Measurements from ENCODE around the gene SLC25A5.
"Not testable (repeated sequence)": the region's sequence is repeated elsewhere in the genome, so short reads cannot be mapped to it uniquely, and the experiment has no call there.

SLC25A5 gene

DNA sequence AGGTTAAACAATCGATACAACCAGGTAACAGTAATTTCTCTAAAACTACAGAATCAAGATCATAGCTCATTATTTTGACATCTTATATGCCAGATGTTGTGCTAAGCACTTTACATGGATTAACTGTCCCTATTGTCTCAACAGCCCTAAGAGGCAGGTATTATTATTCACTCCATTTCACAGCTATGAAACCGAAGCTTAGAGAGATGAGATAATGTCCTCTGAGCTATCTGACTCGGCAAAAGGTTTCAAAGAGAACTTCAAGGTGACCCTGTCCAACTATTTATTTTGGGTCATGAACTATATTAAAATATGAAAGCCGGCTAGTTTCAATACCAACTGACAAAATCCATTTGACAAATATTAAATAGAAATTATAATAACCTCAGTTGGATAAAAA, 10.3 kb downstream of the SLC25A5 start:
- no peak for DNase-seq

- DNase-seq = no peak
Observed at GRCh38 chrX:119479845-119480244, 11.6 kb downstream of the SLC25A5 start.

DNA sequence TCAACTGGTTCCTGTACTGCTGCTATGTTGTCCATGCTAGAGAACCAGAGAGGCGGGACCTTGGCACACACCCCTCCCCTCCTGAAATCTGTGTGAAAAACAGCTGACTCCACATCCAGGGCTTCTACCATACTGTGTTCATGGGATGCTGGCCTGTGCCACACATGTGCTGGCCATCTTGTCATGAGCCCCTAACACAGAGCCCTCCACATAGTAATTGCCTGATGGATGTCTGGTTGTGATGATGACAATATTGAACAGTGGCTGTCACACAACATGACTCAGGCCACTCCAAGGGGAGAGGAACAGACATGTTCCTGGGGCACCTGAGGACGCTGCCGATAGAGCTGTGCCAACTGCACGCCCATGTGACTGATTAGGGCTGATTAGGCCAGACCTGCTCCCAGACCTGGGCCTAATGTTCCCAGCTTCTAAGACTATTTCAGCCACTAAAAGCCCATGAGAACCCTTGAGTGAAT, 13.1 kb downstream of the SLC25A5 start:
- DNase-seq = no peak

DNA sequence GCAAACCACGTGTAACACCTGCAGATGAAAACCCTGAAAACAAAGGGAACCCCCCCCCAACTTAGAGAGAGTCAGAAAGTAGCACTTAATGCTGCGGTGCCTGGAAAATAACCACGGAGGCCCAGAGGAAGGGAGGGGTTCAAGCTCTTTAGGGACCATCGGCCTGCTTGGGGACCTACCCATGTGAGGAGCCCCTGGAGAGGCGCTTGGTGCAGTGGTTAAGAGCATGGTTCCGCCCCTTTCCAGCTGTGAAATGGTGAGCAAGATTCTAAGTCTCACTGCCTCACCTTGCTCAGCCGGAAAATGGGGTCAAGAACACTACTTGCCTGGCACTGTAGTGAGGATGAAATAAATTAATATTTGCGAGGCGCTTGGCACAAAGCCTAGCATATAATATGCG, 13.8 kb downstream of the SLC25A5 start:
- no peak for DNase-seq

DNA sequence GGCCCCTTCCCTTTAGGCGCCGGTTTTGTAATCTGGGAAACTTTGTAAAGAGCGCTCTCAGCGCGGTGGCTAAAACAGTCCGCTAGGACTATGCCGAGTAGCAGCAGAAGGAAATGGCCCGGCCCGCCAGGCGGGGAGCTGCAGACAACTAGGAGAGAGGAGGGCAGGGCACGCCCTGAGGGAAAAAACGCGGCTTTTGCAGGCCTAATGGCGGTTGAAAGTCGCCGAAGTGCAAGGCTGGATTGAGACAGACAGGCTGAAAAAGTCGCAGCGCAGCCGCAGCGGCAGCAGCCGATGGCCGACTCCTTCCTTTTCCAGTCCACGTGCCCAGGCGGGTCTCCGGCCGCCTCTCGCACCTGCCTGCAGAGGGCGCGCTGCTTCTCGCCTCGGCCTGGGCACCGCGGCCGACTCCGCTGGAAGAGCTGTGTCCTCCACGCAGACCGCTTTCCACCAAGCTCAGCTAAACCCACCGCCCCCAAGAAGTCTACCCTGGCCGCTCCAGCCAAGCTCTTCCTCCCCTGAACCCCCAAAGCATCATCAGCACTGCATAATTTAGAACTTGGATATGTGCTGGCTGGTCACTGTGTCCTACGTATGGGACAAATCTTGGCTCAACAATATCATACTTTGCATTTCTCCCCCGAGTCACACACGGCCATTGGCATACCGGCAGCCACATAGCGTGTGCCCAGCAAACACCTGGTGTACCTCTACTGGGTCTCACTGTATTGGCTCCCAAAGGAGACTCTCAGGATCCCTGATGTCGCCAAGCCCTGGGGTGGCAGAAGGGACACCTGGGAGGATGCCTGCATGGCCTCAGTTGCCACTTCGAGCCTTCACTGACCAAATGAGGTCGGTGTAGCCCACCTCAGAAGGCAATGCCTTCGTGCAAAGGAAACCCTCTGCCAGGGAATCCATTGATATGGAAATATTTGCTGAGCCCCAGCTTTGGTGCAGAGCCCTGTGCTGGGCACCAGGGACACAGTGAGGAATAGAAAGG, 14.5 kb downstream of the SLC25A5 start:
- DNase-seq = peak; percentile 52

DNA sequence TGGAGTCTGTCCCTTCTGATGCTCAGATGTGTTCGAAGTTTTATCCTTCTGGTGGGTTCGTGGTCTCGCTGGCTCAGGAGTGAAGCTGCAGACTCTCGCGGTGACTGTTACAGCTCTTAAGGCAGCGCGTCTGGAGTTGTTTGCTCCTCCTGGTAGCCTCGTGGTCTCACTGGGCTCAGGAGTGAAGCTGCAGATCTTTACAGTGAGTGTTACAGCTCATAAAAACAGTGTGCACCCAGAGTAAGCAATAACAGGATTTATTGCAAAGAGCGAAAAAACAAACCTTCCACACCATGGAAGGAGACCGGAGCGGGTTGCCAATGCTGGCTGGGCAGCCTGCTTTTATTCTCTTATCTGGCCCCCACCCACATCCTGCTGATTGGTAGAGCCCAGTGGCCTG, 18.5 kb downstream of the SLC25A5 start:
- DNase-seq = no peak

DNA sequence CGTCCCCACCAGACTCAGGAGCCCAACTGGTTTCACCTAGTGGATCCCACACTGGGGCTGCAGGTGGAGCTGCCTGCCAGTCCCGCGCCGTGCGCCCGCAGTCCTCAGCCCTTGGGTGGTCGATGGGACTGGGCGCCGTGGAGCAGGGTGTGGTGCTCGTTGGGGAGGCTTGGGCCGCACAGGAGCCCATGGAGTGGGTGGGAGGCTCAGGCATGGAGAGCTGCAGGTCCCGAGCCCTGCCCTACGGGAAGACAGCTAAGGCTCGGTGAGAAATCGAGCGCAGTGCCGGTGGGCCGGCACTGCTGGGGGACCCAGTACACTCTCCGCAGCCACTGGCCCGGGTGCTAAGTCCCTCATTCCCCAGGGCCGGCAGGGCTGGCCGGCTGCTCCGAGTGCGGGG, 19.5 kb downstream of the SLC25A5 start:
- not testable (repeated sequence) for DNase-seq

GRCh38 chrX:119488749-119489148, 20.5 kb downstream of the SLC25A5 start:
- DNase-seq = peak; percentile 36

GRCh38 chrX:119489212-119490074, 21.2 kb downstream of the SLC25A5 start:
- no peak for DNase-seq

GRCh38 chrX:119492463-119492862, 24.2 kb downstream of the SLC25A5 start:
- DNase-seq = no peak

- not testable (repeated sequence) for DNase-seq
Observed at GRCh38 chrX:119493851-119494495, 25.7 kb downstream of the SLC25A5 start.

DNA sequence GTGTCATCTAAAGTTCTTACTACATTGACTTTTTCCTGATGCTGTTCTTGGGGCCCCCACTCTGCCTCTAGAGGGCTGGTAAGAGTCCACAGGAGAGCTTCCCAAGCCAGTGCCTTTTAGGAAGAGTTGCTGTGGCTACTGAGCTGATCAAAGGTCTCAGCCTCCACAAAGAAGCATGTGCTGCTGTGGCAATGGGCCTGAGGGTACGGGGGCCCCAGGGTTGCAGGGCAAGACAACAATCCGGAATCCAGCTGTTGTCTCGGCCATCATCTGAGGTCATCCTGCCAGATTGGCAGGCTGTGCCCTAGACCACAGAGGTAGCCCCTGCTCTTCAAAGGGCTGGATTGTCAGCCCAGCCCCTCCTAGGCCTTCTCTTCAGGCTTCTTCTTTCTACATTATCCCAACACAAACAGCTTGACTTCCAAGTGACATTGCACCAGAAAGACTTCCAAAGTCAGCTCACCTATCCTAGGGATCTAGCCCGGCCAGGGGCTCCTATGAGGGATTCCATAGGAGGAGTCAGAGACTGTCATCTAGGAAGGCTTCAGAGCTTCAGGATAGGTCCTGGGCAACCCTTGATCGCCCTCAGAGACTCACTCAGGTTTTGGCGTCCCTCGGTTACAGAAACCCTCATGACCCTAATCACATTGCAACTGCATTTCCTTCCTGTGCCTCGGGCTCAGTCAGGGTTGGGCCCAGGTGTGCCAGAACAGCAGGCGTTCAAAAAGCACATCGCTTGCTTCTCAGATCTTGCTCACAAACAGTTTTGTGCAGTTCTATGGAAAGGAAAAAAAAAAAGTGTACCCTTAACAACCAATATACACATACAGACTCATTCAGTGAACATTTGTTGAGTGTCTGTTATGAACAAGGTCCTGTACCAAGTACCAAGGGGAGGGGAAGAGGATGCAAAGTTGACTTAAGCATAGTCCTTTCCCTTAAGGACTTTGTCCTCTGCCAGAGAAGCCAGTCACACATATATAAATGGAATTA, 27.8 kb downstream of the SLC25A5 start:
- DNase-seq = no peak

DNA sequence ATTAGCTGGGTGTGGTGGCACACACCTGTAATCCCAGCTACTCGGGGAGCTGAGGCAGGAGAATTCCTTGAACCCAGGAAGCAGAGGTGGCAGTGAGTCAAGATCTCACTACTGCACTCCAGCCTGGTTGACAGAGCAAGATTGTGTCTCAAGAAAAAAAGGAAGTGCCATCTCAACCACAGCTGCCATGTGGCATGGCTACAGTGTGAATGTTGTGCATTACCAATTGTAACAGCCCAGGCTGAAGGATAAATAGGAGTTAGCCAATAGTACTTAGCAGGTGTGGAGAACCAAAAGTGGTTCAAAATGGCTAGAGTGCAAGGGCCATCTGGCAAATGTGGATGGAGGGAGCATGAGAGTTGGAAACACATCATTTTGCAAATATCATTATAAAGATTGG, 28.9 kb downstream of the SLC25A5 start:
- DNase-seq = no peak

GRCh38 chrX:119500061-119500800, 32.0 kb downstream of the SLC25A5 start:
- DNase-seq = no peak

DNA sequence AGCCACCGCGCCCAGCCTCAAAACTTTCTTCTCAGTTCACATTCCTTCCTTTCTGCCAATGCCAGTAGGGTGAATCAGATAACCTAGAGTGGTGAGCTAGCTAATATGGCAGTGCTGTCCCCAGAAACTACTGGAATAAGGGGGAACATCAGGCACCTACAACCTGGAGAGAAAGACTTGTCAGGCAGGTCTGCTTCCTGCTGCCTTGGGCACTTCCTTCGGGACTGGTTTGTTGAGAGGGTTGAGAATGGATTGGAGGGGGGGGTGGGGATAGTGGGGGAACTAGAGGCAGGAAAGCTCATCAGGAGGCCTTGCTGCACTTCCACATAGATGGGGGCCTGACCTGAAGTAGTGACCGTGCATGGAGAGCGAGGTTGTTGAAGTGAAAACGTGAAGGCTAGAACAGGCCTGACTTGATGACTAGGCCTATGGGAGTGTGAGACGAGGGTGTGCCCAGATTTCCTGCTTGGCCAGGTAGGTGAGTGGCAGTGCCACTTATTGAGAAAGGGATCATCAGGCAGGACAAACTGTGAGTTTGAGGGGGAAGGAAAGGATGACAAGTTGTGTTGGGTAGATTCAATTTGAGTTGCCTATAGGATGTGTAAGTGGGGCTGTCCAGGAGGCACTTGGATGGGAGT, 33.4 kb downstream of the SLC25A5 start:
- no peak for DNase-seq

DNA sequence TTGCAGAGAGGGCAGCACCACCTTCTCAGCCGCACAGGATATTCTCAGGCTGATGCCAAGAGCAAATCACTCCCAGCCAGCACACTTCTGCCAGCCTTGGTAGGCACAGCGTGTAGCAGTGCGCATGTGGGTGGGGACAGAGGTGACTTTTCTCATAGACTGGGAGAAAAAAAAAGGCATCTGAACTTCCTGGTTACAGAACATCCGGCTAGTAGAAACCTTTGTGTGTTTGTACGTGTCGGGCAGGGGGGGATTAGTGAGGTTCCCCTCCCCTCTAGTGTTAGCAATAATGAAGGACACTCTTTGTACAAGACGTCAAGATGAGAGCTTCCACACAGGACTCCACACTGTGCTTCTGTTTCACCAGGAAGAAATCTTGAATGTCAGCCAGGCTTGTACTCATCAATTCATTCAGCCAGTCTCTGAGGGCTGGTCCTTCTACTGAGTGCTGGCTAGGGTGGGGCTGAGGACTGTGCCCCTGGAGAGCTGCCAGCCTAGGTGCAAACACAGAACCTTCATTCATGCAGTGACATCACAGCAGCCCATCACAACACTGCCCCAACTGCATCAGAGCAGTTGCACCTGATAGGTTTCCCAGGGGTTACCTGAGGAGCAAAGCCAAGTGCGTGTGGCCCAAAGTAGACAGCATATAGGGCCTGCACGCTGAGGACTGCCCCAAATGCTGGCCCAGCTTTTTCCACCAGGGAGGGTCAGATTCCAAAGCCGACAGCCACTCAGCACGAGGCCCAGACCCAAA, 34.7 kb downstream of the SLC25A5 start:
- DNase-seq = no peak

- peak; percentile 49 for DNase-seq
Observed at GRCh38 chrX:119503484-119503861, 35.2 kb downstream of the SLC25A5 start.

- not testable (repeated sequence) for DNase-seq
Observed at GRCh38 chrX:119505145-119505544, 36.9 kb downstream of the SLC25A5 start.

DNA sequence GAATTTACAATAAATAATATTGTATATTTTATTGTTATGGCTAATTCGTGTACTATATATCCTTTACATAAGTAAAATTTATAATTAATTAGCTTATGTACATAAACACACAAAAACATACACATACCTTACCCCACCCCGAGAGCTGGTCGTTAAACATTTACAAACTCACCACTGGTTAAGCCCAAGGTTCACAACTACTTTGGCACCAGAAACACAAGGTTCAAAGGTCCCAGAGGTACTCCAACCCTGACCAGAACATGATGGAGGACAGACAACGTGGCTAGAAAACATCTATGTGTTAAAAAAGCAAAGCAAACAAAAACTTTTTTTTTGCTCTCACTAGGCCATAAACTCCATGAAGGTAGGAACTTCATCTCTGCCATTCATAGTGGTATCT, 37.7 kb downstream of the SLC25A5 start:
- no peak for DNase-seq

- no peak for DNase-seq
Observed at GRCh38 chrX:119507206-119507605, 39.0 kb downstream of the SLC25A5 start.
